Loucy (cell line): ENCODE results near the gene TEX55.

Experiments used
- CTCF ChIP-seq: fragments of 200-600 bp; sonication (generic); conservative IDR thresholded peaks from 2 replicates; pipeline ENCODE4 v1.5.1; 2014; ENCODE audit warnings: mild to moderate bottlenecking, antibody characterized with exemption, low read length
- EZH2phosphoT487 ChIP-seq: fragments of 200-600 bp; IDR thresholded peaks from 2 replicates; pipeline ENCODE4 v1.6.1; 2018; ENCODE audit warnings: antibody characterized with exemption, mild to moderate bottlenecking, moderate library complexity, borderline replicate concordance

- no peak for TF ChIP-seq CTCF
- TF ChIP-seq EZH2phosphoT487, result no peak
Measured at GRCh38 chr3:119184111-119184510, 38.1 kb downstream of the TEX55 start.
